Cardiac muscle cell (in vitro differentiated cells and primary cell): ENCODE results near the gene DPYSL4. TPM values are rescaled to one million over a fixed set of nuclear protein-coding genes. Genes with fewer than 3 reads are reported as not detected.

Source experiments
- DNase-seq, 2 donors: peaks; one replicate each; pipeline versions ENCODE4 v3.0.0 to v3.0.0-alpha.2; 2010 to 2017; ENCODE audit warnings: low read depth in 1 of 2, low spot score in 1 of 2
- H3K27ac ChIP-seq: fragments of 200-600 bp; sonication (generic); 2 replicates; pipeline ENCODE4 v1.5.1; 2016
- H3K27me3 ChIP-seq: fragments of 200-600 bp; sonication (generic); 2 replicates; pipeline ENCODE4 v1.6.0; 2016; ENCODE audit warnings: control low read depth
- H3K36me3 ChIP-seq: fragments of 200-600 bp; sonication (generic); 2 replicates; pipeline ENCODE4 v1.5.1; 2016; ENCODE audit warnings: control low read depth
- H3K4me1 ChIP-seq: fragments of 200-600 bp; sonication (generic); 2 replicates; pipeline ENCODE4 v1.8.1; 2017; ENCODE audit warnings: low read depth, mild to moderate bottlenecking, mixed run types
- H3K4me3 ChIP-seq: fragments of 200-600 bp; sonication (generic); 2 replicates; pipeline ENCODE4 v1.5.1; 2016; ENCODE audit warnings: mild to moderate bottlenecking
- H3K9me3 ChIP-seq: fragments of 200-600 bp; sonication (generic); 2 replicates; pipeline ENCODE4 v1.5.1; 2017; ENCODE audit warnings: low read depth, mild to moderate bottlenecking, control low read depth
- CTCF ChIP-seq: IDR thresholded peaks from 2 replicates; pipeline ENCODE4 v1.5.1; 2012; ENCODE audit warnings: low read depth, mild to moderate bottlenecking, low read length
- polyA plus RNA-seq: library from polyadenylated mRNA; unstranded; fragments of >200 nt; fragmentation: Nextera tagmentation; extraction: Ambion mirVana; gene quantifications from 2 replicates; pipeline ENCODE4 v1.2.1, GENCODE V29; 2016
- total RNA-seq: library from RNA; depleted of rRNA; stranded (reverse); fragments of >200 nt; gene quantifications from 2 replicates; pipeline ENCODE4 v1.2.3, GENCODE V29; 2016

DPYSL4 gene
- total and polyA plus RNA-seq, 2 experiments from 2014 or later = 12.5 to 30.3 TPM

GRCh38 chr10:132140167-132140925, 46.4 kb upstream of the DPYSL4 start:
- no peak for TF ChIP-seq CTCF
- H3K9me3 ChIP-seq = no peaks in the 10 kb centered on the region
- H3K27me3 ChIP-seq = no peaks in the 10 kb centered on the region
- DNase-seq = no peak
- no peak overlapping the region for H3K27ac ChIP-seq
- H3K4me3 ChIP-seq = no peak overlapping the region
- H3K4me1 ChIP-seq = no peaks in the 10 kb centered on the region
- no peaks in the 10 kb centered on the region for H3K36me3 ChIP-seq

- H3K4me1 ChIP-seq = no peaks in the 10 kb centered on the region
- H3K27ac ChIP-seq = no peak overlapping the region
- no peaks in the 10 kb centered on the region for H3K9me3 ChIP-seq
- no peak for DNase-seq
- no peak overlapping the region for H3K4me3 ChIP-seq
- no peaks in the 10 kb centered on the region for H3K27me3 ChIP-seq
- no peaks in the 10 kb centered on the region for H3K36me3 ChIP-seq
- no peak for TF ChIP-seq CTCF
These were observed 45.7 kb upstream of the DPYSL4 start for GRCh38 chr10:132141076-132141475.

- Histone ChIP-seq H3K4me3 (no peak overlapping the region), H3K9me3 (no peaks in the 10 kb centered on the region), H3K27me3 (no peaks in the 10 kb centered on the region), H3K36me3 (no peaks in the 10 kb centered on the region), H3K4me1 (no peaks in the 10 kb centered on the region), H3K27ac (no peak overlapping the region)
- no peak for TF ChIP-seq CTCF
- no peak for DNase-seq
These were observed 45.0 kb upstream of the DPYSL4 start for GRCh38 chr10:132141526-132142395.

DNA sequence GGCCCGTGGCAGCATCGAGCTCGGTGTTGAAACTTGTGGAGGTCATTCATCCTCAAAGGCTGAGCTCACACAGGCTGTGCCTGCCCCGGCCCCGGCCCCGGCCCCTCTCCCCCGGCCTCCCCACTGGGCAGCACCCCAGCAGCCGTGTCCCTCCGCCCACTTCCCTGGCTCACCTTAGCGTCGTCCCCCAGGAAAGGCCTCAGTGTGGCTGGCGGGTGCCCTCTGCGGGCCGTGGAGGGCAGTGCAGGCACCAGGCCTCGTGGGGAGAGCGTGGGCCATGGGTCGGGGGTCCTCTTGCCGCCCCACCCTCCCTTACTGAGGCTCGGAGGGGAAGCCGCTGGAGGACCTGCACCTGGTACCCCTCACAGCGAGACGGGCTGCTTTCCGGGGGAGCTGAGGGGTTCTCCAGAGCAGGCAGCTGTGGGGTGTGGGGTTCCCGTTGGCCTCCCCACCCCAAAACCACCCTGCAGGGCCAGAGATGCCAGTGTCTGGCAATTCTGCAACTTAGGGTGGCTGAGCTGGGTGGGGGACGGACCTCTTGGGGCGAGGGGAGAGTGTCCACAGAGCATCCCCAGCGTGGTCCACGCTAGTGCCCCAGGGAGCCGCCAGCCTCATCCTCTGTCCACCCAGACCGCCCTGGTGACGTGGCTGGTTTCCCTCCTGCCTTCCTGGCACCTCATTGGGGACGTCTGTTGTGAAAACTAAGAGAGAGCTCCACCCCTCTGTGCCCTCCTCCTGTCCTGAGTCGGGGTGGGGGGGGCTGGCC, 44.2 kb upstream of the DPYSL4 start:
- Histone ChIP-seq H3K36me3 (no peaks in the 10 kb centered on the region), H3K4me3 (no peak overlapping the region), H3K4me1 (no peaks in the 10 kb centered on the region), H3K27ac (no peak overlapping the region), H3K27me3 (no peaks in the 10 kb centered on the region), H3K9me3 (no peaks in the 10 kb centered on the region)
- peak; percentile 76 for TF ChIP-seq CTCF
- DNase-seq = peak; percentile 27 to 62

DNA sequence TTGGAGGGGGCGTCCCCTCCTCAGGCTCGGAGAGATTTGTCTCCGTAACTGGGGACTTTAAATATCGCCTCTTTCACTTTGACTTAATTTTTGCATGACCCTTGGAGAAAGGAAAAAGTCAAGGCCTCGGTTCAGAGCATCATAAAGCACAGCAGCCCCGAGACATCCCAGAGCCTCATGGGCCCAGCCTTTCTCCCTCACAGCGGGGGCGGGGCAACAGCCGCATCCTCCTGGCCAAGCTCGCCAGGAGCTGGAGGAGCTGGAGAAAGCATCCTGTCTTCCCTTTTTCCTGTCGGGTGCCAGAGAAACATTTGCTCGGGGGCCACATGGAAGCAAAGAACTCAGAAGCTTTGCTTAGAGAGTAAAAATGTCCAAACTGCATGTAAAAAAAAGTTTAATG, 43.6 kb upstream of the DPYSL4 start:
- H3K4me3 ChIP-seq = no peak overlapping the region
- H3K27me3 ChIP-seq = no peaks in the 10 kb centered on the region
- no peaks in the 10 kb centered on the region for H3K36me3 ChIP-seq
- no peaks in the 10 kb centered on the region for H3K9me3 ChIP-seq
- TF ChIP-seq CTCF = no peak
- peak in 1 of 2 donors; percentile 22 for DNase-seq
- H3K27ac ChIP-seq = no peak overlapping the region
- no peaks in the 10 kb centered on the region for H3K4me1 ChIP-seq
